GM18858 (cell line): ENCODE measurements around the gene RPS18.
A peak's percentile ranks its signal among the peaks of the same experiment; 100 is the strongest.
"Not testable (repeated sequence)": the region's sequence is repeated elsewhere in the genome, so short reads cannot be mapped to it uniquely, and the experiment has no call there.

Experiments
- ATAC-seq: cut with Tn5 transposase; IDR thresholded peaks from one replicate; pipeline ENCODE4 v1.9.1; 2021; ENCODE audit not compliant: unreplicated experiment

RPS18 gene

GRCh38 chr6:33272275-33273128 is 627 bp downstream of the RPS18 start:
- ATAC-seq = peak; percentile 14

DNA sequence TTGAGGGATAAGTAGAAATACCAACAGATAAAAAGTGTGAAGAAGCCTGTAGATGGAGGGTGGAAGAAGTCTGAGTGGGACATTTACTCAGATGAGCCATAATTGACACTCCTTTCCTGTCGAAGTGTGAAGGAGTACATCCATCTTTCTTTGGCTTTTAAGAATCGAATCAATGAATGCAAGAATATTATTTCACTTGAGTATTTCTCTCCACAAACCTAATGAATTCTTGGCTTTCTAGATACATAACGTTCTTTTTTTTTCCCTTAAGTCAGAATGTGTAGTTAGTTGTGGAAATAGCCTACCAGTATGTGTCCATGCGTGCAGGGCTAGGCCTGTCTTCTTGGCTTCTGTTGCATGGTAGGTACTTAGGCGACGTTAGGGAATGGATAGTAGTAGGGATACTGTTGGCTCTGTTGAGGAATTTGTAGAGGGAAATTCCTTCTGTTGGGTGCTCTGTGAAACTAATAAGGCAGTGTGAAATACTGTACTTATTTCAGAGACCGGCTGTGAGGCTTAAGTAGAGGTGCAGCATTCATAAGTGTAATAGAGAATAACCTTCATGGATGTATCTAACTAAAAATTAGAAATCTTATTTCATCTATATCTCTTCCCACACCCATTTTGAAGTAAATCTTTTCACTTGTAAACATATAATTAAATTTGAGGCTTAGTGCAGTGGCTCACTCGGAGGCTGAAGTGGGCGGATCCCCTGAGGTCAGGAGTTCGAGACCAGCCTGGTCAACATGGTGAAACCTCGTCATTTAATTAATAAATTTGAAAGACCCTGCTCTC is 1.5 kb downstream of the RPS18 start:
- ATAC-seq = no peak

GRCh38 chr6:33273924-33274902 is 2.3 kb downstream of the RPS18 start:
- ATAC-seq = no peak

GRCh38 chr6:33275795-33276580 is 4.1 kb downstream of the RPS18 start:
- ATAC-seq = not testable (repeated sequence)

GRCh38 chr6:33276581-33276863 is 4.6 kb downstream of the RPS18 start:
- ATAC-seq = no peak

GRCh38 chr6:33276864-33277662 is 5.2 kb downstream of the RPS18 start, which contains the start of gene B3GALT4:
Gene B3GALT4 (plus strand): TSS chr6:33277123. CDS start chr6:33277420, 297 bp downstream.
- ATAC-seq = peak; percentile 44

DNA sequence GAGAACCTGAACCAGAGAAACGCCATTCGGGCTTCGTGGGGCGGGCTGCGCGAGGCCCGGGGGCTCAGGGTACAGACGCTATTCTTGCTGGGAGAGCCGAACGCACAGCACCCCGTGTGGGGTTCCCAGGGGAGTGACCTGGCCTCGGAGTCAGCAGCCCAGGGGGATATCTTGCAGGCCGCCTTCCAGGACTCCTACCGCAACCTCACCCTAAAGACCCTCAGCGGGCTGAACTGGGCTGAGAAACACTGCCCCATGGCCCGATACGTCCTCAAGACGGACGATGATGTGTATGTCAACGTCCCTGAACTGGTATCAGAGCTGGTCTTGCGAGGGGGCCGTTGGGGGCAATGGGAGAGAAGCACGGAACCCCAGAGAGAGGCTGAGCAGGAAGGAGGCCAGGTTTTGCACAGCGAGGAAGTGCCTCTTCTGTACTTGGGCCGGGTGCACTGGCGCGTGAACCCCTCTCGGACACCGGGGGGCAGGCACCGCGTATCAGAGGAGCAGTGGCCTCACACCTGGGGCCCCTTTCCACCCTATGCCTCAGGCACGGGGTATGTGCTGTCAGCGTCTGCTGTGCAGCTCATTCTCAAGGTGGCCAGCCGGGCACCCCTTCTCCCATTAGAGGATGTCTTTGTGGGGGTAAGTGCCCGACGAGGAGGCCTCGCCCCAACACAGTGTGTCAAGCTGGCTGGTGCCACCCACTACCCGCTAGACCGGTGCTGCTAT is 6.0 kb downstream of the RPS18 start:
- ATAC-seq = no peak

- ATAC-seq = no peak
Measured at GRCh38 chr6:33278392-33278741, 6.5 kb downstream of the RPS18 start.

DNA sequence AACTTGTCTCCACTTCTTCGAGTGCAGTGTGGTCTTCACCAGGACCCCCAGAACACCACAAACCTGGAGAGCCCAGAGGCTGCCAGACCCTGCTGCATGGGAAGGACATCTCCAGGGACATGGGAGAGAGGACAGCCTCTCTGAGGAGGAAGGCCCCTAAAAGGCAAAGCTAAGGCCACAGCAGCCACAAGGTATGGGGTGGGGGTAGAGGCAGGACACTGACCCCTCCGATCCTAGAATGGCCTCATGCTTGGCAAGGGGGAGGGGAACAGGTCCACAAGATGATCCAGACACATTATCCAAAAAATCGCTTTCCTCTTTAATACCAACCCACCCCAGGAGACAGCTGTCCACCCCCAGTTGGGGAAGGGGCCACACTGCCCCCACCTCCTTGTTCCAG is 6.9 kb downstream of the RPS18 start:
- no peak for ATAC-seq

- ATAC-seq = no peak
Measured at GRCh38 chr6:33279257-33279695, 7.4 kb downstream of the RPS18 start.

- ATAC-seq = no peak
Measured at GRCh38 chr6:33279971-33280511, 8.2 kb downstream of the RPS18 start.

GRCh38 chr6:33280539-33280938 is 8.7 kb downstream of the RPS18 start:
- no peak for ATAC-seq

- ATAC-seq = not testable (repeated sequence)
Measured at GRCh38 chr6:33285214-33285613, 13.3 kb downstream of the RPS18 start.

DNA sequence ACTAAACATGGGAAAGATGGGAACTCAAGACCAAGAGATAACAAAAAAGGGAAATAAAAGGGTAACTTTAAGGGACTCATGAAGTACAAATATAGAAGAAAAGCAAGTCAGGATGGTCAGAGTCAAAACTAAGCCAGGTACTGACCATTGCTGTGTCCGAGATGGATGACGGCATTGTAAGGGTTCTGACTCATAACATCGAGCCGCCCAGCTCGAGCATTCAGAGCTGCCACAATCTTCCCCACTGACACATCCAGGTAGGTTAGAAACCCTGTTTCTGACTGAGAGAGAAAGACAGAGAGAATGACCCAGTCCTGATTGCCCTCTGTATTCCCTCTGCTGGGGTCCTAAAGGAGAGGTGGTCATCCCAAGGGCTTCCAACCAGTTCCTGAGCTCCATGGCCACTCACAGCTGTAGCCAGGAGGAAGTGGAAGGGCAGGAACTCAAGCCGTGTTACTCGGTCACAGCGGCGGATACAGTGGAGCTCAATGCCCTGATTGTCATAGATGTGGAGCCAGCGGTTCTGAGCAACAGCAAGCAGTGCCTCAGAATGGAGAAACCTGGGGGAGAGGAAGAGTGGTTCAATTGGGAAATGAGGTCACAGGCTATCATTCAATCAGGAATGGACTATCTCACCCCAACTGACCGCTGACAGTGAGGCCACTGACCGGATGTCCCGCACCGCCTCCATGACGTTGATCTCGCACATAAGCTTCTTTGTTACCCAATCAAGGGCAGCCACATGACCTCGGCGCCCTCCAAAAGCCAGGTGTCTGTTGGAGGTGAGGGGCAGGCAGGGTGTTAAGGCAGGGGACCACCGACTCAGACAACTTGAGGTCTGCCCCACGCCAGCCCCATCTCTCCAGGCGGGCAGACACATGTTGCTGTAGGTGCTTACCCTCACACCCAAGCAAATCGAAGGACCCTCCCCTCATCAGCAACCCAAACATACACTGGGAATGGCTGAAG is 15.4 kb downstream of the RPS18 start:
- no peak for ATAC-seq

DNA sequence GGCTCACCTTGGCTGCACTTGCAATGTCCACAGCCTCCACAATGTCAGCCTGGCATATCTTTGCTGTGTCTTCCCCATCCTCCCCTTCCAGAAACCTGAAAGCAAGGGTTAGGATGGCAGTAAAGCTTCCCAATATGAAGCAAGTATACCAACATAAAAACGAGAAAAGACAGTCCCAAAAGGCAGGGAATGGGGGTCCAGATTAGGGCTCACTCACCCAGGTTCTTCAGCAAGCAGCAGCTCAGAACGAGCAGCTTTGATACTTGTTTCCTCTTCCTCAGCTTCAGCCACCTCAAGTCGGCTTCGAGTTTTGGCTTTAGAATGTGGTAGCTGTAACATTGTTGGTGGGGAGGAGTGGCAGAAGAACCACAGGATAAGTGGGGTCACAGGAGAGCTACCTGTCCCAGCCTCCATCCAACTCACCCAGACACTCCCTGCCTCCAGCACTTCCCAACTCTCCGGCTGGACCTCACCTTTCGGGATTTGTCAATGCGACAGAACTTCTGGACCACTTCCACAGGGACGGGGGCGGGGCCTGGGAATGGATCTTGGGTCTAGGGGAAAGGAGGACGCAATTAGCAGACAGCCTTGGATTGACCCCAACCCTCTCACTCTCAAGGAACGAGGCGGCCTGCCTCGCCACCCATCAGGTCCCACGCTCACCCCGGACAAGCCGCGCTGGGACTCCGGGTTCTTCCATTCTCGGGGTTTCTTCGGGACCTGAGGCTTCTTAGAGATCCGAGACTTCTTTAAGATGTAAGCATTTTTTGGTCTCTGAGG is 16.5 kb downstream of the RPS18 start:
- no peak for ATAC-seq

- peak; percentile 53 for ATAC-seq
Measured at GRCh38 chr6:33288921-33289783, 17.3 kb downstream of the RPS18 start, which contains the start of the genes PFDN6 and WDR46. Gene PFDN6 (plus strand): TSS chr6:33289601. CDS start chr6:33289857, 256 bp downstream. Gene WDR46 (minus strand): TSS chr6:33289239. CDS start chr6:33289170, 69 bp downstream.
